ENCODE measurements around the gene IQCK.

IQCK gene

GRCh38 chr16:19835196-19835595 is 117.1 kb downstream of the IQCK start:
- no peak for FAIRE-seq
- no peak for DNase-seq (ENCODE audit: low spot score)

- DNase-seq (ENCODE audit: low spot score): no peak
- FAIRE-seq: no peak
These were observed 117.9 kb downstream of the IQCK start for GRCh38 chr16:19835968-19836421.

DNA sequence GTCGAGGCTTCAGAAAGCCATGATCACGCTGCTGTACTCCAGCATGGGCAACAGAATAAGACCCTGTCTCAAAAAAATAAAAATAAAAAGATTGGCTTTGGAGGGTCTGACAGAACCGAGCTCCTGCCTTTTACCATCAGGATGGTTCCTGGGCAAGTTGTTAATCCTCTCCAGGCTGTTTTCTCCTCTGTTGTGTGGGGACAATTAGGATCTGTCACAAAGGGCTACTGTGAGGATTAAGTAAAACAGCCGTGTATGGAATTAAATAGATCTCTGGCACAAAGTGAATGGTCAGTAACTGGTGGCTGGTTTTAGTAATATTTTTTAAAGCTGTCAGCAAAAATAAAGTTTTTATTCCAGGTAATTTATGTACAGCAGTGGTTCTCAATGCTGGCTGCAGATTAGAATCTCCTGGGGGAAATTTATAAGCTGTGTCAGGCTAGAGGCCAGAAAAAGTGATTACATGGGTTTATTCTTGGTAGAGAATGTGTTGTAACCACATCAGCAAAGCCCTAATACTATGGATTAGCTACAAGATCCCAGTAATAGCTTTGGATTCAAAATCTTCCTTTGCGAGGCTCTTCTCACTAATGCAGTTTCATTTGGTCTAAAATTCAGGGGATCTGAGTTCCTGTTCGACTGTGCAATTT is 119.4 kb downstream of the IQCK start:
- FAIRE-seq (no peak), DNase-seq (ENCODE audit: low spot score) (no peak)

GRCh38 chr16:19837984-19838707 is 120.1 kb downstream of the IQCK start:
- DNase-seq (ENCODE audit: low spot score) (no peak), FAIRE-seq (no peak)

- DNase-seq (ENCODE audit: low spot score) (no peak), FAIRE-seq (no peak)
These were observed 122.5 kb downstream of the IQCK start for GRCh38 chr16:19840524-19841110.

DNA sequence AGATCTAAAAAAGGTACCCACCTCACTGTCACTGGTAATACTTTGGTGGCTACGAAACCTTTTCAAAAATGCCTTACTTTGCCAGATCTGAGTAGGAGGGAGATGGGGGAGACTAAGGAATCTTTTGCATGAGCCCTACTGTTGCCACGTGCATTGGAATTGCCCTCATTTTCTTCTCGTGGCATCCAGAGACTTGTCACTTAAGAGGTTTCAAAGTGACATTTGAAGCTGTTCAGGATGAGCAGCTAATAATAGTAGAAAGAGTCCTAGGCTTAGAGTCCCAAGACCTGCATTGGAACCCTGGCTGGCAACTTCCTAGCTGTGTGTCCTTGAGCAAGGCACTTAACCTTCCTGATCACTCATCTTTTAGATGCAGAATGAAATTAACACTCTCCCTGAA is 123.1 kb downstream of the IQCK start:
- DNase-seq (ENCODE audit: low spot score): no peak
- no peak for FAIRE-seq

DNA sequence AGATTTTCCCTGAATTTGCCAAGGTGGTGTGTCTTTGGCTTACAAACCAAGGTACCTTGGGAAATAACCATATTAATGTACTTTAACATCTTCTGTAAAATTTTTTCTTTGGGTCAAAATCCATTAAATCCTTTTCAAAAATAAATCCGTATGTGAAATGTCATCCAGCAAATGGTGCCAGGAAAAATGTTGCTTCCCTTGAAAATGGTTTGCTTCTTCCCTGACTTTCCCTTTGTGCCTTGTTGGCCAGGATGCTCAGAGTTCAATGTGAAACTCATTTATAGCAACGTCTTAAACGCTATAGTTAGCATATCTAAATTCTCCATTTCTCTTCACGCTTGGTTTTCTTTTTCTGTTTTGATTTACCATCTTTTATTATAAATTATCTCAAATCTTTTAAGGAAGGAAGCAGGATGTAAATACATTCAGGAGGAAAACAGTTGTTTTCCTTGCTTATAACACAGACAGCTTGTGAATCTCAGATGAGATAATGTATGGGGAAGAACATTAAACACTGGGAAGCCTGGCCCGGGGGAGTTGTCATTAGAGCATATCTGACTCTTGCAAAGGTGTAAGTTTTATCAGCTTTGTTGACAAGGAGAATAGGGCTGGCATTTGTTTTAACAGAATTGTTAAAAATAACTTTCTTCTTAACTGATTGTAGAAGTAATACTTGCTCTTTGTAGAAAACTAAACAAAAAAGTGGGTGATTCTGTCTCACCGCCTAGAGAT is 124.5 kb downstream of the IQCK start:
- DNase-seq (ENCODE audit: low spot score) (no peak), FAIRE-seq (no peak)

GRCh38 chr16:19843371-19843770 is 125.3 kb downstream of the IQCK start:
- FAIRE-seq (no peak), DNase-seq (ENCODE audit: low spot score) (peak; percentile 14)

DNA sequence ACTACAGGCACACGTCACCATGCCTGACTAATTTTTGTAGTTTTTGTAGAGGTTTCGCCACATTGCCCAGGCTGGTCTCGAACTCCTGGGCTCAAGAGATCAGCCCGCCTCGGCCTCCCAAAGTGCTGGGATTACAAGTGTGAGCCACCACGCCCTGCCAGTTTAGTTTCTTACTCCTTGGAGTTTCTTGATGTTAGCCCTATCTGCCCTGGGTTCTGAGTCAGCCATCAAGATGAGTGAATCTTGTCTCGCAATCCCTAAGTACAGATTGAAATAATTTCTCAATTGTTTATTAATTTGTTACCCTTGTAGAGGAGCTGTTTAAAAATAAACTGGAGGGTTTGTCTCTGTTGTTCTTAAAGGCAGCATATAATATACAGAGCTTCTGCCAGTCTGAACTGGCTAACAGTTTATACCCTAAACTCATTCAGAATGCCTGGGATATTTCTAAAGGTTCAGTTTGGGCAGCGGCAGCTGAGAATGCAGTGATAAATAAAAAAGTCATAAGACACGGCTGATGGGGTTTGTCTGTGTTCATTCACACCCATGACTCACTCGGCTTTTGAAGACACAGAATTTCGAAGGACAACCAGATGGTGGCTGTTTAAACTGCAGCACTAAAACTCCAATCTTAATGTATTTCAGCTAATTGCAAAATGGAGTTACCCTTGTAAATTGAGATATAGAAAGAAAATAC is 127.0 kb downstream of the IQCK start:
- FAIRE-seq (peak; percentile 88), DNase-seq (ENCODE audit: low spot score) (peak; percentile 76)

DNA sequence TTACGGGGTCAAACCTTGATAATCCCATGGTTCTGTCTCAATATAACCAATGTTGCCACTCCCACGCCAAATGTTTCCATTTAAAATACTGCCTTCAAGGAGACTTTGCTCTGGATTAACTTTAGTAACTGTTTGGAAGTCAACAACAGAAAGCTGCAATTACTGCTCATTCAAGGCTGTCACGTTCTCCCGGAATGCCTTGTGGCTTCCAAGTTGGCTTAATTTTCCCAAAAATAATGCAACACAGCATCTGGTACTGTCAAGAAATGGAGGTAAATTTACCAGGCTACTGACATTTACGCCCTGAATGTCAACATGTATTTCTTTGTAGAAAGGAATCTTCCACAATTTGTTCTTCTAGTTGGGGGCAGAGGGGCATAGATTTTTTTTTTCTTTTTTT is 128.4 kb downstream of the IQCK start:
- no peak for DNase-seq (ENCODE audit: low spot score)
- FAIRE-seq: no peak

GRCh38 chr16:19848756-19849155 is 130.7 kb downstream of the IQCK start:
- DNase-seq (ENCODE audit: low spot score) (no peak), FAIRE-seq (no peak)

- no peak for DNase-seq (ENCODE audit: low spot score)
- no peak for FAIRE-seq
These were observed 132.2 kb downstream of the IQCK start for GRCh38 chr16:19850131-19850817.

GRCh38 chr16:19851476-19851875 is 133.4 kb downstream of the IQCK start:
- DNase-seq (ENCODE audit: low spot score): no peak
- no peak for FAIRE-seq

DNA sequence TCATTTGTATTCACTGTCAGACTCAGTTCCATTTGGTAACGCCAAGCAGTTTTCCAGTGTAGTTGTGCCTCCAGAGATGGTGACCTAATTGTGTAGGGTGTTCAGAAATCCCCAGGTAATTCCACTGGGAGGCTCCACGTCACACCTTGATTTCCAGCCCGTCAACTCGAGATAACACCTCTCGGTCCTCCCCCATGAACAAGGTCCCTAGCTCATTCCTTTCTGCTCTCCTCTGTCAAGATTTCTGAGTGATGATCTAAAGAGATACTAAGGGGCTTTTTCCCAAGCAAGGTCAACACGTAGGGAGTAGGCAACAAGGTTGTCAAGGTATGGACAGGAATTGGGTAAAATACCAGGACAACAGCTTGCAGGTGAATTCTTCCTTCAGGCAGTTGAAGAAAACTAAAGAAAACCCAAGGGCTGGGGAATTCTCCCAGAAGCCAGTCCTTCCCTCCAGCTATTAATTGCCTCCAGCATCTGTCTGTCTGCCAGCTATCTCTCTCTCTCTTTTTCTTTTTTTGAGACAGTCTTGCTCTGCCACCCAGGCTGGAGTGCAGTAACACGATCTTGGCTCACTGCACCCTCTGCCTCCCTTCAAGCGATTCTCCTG is 135.2 kb downstream of the IQCK start:
- no peak for DNase-seq (ENCODE audit: low spot score)
- no peak for FAIRE-seq

GRCh38 chr16:19853742-19854542 is 135.9 kb downstream of the IQCK start:
- no peak for FAIRE-seq
- no peak for DNase-seq (ENCODE audit: low spot score)

- DNase-seq (ENCODE audit: low spot score) (no peak), FAIRE-seq (no peak)
These were observed 136.4 kb downstream of the IQCK start for GRCh38 chr16:19854543-19854876.

DNA sequence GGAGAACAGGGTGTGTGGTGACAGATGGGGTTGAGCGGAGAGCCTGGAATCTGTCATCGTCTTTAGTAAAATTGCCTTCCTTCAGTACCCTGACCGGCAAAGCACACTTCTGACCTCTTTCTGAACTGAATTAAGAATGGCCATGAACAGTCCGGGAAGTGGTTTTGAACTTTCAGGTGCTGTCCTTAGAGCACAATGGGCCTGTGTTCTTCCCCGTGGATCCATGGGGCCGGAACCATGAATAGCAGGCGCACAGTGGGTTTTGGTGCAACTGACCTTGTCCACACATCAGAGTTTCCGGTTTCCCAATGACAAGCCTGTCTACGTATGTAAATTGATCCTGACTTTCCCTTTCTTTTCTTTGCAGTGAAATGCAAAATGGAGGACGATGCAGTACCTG is 138.0 kb downstream of the IQCK start:
- FAIRE-seq (no peak), DNase-seq (ENCODE audit: low spot score) (no peak)

DNA sequence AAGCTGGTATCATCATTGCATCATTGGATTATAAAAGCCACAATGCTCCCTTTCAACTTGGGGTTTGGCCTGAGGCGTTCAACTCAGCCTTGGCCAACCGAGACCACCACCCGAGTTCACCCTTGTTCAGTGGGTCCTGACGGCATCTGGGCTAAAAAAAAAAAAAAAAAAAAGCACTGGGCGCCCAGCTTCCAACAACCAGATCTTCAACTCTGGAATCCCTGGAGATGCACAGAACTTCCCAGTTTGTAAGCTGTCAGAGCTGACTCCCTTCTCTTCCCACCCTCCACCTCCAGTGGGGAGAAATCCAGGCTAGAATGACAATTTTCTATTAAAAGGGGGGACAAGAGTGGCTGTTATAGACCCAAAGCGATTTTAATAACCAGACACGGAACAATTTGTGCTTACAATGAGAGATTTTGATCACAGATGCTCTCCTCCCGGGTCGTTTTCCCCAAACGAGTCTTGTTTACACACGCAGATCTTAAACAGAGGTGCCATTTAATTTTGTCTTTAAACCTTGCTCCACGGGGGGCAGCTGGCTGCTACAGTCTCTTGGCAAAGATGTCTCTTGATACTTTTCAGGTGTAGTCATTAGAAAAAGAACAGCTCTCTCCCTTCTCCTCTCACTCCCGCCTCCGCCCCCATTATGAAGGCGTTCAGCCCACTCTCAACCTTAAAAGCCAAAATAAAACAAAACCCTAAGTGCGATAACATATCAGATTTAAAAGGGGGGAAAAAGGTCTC is 139.7 kb downstream of the IQCK start:
- no peak for FAIRE-seq

More for the DNA sequence above, 139.7 kb downstream of the IQCK start:
- no peak for DNase-seq (ENCODE audit: low spot score)
